GM18517 (cell line): ENCODE results near the gene TNS1.

Source experiments
- ATAC-seq: cut with Tn5 transposase; IDR thresholded peaks from one replicate; pipeline ENCODE4 v1.9.1; 2021; ENCODE audit warnings: mild to moderate bottlenecking, moderate library complexity; ENCODE audit not compliant: unreplicated experiment

Gene TNS1

GRCh38 chr2:217838409-217838831 lies 164.4 kb downstream of the TNS1 start:
- no peak for ATAC-seq

DNA sequence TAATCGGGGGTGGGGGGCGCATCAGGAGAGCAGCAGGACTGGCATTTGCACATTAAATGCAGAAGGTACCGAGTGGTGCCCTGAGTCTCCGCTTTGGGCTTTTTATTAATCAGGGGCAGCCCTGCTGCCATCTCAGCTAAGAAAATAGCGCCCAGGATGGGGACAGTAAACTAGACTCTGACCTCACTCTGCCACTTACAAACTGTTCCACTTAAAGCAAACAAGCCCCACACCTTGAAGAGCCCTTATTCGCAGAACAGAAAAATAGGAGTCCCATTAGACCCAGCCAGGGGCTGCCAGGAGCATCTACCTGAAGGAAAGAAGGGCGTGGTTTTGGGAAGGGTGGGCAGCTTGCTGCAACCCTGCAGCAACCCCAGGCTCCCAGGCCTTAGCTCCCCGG lies 165.3 kb downstream of the TNS1 start:
- ATAC-seq = no peak

- ATAC-seq = no peak
Measured at GRCh38 chr2:217836901-217837491, 165.8 kb downstream of the TNS1 start.

DNA sequence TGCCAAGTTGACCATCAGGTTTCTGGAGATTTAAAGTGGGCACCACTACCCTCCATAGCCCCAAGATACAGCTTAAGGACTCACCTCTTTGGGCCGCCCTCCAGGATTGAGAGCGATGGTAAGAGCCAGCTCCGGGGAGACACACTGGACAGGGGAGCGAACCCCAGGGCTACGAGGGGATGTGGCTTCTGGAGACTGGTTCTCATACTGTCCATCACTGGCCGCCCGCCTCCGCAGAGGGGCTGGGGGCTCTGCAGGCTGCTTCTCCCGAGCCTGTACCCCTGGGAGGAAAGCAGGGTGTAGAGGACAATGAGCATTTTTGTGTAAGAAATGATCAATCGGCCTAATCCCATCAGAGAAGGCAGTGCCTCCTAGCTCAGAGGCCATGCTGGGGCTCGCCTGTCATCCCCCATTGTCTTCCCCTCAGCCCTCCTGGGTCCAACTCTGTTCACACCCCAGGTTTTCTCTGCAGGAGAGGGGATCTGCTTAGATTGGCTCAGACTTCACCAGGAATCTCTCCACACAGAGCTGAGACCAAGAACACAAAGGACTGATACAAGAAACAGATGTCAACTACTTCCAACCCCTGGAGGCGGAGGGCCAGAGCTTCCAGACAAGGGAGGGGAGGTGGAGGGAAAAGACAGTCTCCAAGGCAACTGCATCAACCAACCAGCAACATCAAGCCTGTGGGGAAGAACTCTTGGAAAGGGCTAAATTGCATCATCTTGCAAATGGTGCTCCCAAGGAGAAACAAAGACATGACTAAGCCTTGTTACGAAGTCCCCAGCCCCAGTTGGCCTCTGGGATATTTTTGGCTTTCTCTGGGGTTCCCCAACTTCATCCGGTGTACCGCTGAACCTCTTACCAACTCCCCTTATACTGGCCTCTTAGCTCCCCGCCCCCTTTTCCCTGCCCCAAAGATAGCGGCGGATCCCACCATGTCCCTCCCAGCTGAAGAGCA lies 166.6 kb downstream of the TNS1 start:
- no peak for ATAC-seq

DNA sequence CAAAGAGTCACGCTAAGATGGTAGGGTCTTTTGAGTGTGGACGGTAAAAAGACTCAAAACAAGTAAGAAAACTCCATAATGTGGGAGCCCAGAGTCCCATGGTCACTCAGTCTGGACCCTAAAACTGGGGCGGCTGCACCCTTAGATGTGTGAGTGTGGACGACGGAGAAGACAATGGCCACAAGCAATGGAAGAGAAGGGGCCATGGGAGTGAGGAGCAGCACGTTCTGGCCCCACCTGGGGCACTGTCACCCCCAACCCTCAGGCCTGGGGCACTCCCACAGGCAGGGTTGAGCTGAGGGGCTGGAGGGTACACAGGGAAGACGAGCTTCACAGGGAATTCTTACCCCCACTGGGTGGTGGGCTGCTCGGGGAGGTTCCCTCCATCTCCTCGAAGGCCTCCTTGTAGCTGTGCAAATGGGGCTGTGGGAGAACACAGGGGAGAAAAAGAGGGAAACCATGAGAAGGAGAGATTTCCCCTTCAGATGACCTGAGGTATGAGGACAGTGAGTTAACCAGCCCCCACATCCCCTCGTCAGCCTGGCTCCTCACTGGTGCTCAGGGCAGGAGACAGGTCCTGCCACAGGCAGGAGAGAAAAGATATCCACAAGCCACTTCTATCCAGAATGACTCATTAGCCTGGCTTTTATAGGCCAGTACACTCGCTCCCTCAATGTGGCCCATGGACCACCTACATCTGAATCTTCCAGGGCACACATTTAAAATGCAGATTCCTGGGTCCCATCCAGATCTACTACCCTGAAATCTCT lies 167.9 kb downstream of the TNS1 start:
- no peak for ATAC-seq

DNA sequence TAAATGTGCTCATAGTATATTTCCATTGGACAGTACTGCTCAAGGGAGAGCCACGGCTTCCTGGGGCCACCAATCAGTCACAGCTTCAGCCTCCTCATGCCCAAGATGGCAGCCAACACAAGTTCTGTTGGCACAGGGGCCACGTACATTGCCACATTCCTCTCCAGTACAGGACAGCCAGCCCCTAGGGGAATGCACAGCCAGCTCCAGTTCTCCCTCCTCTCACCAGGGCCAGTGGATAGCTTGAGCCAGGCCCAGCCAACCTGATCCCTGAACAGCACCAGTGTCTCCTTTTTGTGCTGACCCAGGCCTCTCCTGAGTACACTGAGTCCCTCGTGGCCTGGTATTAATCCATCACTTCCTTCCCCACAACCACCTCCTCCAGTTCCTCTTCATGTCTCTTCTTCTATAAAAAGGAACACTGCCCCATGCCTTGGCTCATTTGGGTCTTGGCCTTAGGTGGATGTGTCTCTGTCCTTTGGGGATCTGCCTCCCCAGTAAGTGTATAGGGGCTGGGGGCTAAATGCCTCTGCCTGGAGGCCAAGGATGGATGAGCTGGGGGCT lies 168.7 kb downstream of the TNS1 start:
- ATAC-seq = no peak

- no peak for ATAC-seq
Measured at GRCh38 chr2:217833439-217833838, 169.4 kb downstream of the TNS1 start.

DNA sequence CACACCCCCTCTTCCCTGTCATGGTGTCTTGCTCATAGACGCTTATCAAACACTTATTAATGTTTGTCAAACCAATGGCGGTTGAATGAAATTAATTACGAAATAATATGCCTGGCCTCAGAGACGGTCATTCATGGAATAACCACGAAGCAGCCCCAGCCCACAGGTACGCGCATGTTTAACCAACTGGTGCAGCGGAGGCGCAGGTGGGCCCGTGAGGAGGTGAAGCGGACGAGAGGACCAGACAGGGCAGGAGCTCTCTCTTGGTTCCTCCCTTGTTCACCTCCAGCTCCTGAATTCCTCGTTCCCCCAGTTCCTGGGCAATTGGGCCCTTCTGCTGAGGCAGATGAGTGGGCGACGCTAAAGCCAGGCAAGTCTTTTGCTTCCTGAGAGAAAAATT lies 169.8 kb downstream of the TNS1 start:
- no peak for ATAC-seq

DNA sequence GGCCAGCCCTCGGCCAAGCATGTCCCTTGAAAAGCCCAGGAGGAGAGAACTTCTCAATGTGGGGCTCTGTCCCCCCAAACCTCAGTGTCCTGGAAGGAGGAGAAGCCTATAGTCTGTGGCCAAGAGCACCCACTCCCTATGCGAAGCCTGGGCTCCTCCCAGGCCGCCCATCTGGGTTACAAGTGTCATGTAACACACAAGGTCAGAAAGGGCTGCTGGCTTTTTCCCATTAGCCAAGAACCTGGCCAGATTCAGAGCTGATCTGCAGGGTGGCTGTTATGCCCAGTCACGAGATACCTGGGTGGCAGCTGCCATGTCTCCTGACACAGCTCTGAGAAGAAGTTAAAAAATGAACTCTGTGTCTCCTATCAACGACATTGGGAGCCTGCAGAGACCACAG lies 170.7 kb downstream of the TNS1 start:
- no peak for ATAC-seq

DNA sequence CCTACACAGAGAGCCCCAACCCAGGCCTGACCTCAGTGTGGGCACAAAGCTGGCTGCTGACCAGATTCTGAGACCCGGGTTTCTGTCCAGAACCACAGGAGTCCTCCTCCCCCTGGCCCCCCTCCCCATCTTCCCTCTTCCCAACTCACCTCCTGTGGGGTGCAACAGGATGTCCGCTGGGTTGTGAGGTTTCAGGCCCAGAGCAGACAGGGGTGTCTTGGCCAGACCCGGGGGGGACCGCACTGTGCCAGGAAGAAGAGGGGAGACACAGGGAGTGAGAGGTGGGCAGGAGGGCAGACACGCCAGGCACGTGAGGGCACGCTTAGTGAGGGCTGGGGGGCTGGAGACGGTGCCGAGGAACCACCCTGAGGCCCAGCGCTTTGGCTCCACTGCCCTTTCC lies 171.5 kb downstream of the TNS1 start:
- ATAC-seq = no peak

DNA sequence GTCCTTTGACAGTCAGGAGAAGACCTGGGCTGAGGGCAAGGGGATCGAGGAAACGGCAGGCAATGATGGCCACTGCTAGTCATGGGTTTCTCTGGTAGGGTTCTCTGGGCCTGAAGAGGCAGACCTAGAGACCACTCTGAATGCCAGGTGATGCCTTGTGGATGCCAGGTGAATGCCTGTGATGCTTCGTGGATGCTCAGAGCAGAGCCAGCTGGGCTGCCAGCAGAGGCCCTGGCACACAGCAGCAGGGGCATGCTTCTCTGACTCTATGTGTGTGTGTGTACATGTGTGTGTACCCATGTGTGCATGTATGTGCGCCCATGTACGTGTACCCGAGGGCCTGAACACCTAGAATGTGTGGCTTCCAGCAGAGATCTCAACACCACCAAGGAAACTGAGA lies 172.0 kb downstream of the TNS1 start:
- no peak for ATAC-seq

DNA sequence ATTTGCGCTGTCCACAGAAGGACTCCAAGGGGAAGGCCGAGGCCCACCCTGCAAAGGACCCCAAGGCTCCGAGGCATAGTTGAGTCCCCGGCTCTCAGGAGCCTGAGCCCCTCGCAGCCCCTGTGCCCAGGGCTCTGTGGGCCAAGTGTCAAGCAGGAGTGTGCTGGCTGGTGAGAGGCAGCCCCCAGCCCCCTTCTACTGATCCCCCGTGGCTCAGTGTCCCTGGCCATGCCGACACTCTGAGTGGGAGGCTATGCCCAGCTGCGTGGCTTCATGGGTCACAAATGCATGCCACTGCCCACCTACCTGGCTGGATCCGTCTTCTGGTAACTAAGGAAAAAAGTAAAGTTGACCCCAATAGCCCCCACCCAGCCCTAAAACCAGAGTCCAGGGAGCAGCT lies 172.7 kb downstream of the TNS1 start:
- no peak for ATAC-seq

- no peak for ATAC-seq
Measured at GRCh38 chr2:217829420-217829819, 173.4 kb downstream of the TNS1 start.

- ATAC-seq = no peak
Measured at GRCh38 chr2:217828336-217828735, 174.5 kb downstream of the TNS1 start.

DNA sequence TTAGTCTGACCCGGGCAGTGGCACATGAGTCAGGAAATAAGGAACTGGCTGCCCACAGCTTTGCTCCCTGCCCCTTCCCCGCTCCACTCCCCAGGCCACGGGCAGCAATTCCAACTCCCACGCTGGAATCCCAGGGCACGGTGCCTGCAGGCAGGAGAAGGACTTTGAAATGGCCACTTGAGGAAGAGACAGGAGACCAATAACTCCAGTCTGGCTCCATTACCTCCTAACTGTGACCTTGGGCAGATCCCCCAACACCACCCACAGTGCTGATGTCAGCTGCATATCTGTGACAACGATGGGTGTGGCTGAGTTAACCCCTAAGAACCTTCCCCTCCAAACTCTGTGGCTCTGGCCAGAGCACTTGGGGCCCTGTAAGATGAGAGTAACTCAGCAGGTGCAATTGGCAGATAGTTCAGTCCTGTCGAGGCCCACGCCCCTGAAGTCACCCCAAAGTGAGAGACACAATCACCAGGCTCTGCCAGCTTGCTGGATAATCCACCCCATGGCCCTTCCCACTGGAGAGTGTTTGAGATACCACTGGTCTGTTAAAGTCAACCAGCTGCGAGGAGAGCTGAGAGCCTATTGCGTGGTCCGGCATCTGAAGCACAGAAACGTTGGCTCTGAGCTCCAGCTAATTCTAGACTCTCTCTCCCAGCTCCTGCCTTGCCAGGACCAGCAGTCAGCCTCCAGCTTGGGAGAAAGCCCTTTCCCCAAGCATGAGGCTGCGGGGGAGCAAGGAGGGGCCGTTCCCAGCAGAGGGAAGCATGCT lies 175.2 kb downstream of the TNS1 start:
- ATAC-seq = no peak

- no peak for ATAC-seq
Measured at GRCh38 chr2:217826991-217827390, 175.8 kb downstream of the TNS1 start.

- no peak for ATAC-seq
Measured at GRCh38 chr2:217826520-217826919, 176.3 kb downstream of the TNS1 start.

GRCh38 chr2:217825469-217826235 lies 177.1 kb downstream of the TNS1 start:
- ATAC-seq = no peak

- no peak for ATAC-seq
Measured at GRCh38 chr2:217824223-217824622, 178.6 kb downstream of the TNS1 start.

GRCh38 chr2:217823626-217824025 lies 179.2 kb downstream of the TNS1 start:
- no peak for ATAC-seq
